ENCODE data around the gene MYO15B.

The MYO15B gene

DNA sequence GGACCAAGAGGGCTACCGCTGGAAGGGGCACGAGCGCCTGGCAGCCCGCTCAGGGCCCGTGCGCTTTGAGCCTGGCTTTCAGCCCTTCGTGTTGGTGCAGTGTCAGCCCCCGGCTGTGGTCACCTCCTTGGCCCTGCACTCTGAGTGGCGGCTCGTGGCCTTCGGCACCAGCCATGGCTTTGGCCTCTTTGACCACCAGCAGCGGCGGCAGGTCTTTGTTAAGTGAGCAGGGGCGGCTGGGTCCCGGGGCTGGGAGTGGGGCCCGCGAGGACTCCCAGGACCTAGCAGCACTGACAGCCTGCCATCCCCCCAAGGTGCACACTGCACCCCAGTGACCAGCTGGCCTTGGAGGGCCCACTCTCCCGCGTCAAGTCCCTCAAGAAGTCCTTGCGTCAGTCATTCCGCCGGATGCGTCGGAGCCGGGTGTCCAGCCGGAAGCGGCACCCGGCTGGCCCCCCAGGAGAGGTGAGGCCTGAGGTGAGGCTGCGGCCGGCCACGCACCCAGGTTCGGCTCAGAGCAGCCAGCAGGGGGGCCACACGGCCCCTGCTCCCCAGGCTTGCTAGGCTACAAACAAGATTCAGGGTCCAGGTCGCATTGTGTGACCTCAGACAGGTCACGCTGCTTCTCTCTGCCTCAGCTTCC lies 17.4 kb upstream of the MYO15B start:
- TF ChIP-seq, protein P1, sequence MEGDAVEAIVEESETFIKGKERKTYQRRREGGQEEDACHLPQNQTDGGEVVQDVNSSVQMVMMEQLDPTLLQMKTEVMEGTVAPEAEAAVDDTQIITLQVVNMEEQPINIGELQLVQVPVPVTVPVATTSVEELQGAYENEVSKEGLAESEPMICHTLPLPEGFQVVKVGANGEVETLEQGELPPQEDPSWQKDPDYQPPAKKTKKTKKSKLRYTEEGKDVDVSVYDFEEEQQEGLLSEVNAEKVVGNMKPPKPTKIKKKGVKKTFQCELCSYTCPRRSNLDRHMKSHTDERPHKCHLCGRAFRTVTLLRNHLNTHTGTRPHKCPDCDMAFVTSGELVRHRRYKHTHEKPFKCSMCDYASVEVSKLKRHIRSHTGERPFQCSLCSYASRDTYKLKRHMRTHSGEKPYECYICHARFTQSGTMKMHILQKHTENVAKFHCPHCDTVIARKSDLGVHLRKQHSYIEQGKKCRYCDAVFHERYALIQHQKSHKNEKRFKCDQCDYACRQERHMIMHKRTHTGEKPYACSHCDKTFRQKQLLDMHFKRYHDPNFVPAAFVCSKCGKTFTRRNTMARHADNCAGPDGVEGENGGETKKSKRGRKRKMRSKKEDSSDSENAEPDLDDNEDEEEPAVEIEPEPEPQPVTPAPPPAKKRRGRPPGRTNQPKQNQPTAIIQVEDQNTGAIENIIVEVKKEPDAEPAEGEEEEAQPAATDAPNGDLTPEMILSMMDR (IDR thresholded peaks at IDR 0.05) = no peak

DNA sequence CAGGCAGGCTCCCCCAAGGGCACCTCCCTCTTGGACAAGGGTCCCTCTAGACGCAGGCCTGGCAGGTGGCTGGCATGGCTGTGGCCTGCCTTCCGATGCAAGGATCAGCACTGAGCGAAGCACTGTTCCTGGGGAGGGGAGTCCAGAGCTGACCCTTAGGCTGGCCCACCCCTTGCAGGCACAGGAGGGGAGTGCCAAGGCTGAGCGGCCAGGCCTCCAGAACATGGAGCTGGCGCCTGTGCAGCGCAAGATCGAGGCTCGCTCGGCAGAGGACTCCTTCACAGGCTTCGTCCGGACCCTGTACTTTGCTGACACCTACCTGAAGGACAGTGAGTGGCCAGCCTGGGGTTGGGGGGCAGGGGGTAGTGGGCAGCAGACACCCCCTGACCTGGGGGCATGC lies 16.8 kb upstream of the MYO15B start:
- TF ChIP-seq, protein P1 (IDR thresholded peaks at IDR 0.05) = no peak

DNA sequence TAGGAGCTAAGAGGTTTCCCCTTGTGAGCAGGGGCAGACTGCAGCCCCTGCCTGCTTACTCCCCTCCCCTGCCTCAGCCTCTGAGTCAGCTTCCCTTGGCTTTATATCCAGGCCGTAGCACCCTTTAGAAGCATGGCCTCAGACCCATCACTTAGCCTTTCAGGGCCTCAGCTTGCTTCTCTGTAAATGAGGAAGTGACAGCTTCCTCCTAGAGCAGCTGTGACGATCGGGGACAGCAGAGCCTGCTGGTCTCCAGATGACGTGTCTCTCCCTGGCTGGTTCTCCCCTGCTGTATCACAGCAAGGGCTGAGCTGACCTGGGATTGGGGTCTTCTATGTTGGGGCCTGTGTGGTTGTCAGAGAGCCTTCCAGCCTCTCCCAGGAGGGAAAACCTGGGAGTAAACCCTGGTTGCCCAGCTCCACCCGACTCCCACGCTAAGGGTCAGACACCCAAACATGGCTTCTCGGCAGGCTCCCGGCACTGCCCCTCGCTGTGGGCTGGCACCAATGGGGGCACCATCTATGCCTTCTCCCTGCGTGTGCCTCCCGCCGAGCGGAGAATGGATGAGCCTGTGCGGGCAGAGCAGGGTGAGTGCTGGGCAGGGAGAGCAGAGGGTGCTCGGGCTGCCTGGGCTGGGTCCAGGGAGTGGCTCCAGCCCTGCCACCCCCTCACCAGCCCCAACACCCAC lies 16.3 kb upstream of the MYO15B start:
- TF ChIP-seq, protein P1 (IDR thresholded peaks at IDR 0.05) = no peak

DNA sequence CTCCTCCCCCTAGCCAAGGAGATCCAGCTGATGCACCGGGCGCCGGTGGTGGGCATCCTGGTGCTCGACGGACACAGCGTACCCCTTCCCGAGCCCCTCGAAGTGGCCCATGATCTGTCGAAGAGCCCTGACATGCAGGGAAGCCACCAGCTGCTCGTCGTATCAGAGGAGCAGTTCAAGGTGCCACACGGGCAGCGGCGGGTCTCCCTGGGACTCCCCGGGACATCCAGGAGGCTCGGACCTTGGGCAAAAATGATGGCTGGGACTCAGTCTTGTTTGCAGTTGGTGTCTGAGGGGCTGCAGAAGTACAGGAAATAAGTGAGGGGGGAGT lies 15.8 kb upstream of the MYO15B start:
- TF ChIP-seq, protein P1 (IDR thresholded peaks at IDR 0.05) = no peak

GRCh38 chr17:75572713-75573539 lies 14.7 kb upstream of the MYO15B start:
- TF ChIP-seq, protein P1 (IDR thresholded peaks at IDR 0.05) = no peak

GRCh38 chr17:75573540-75573957 lies 14.1 kb upstream of the MYO15B start:
- TF ChIP-seq, protein P1 (IDR thresholded peaks at IDR 0.05) = no peak

- TF ChIP-seq, protein P1 (IDR thresholded peaks at IDR 0.05) = no peak
Measured at GRCh38 chr17:75573994-75574393, 13.6 kb upstream of the MYO15B start.

Data from LNCAP (cell line).